Measurements from ENCODE around the gene ZSCAN5B.

ZSCAN5B gene

GRCh38 chr19:56174550-56174949 lies 23.0 kb downstream of the ZSCAN5B start:
- H3K4me3 ChIP-seq (replicated peaks; ENCODE audit: low read depth, low read length): no peak overlapping the region
- TF ChIP-seq, protein P1, sequence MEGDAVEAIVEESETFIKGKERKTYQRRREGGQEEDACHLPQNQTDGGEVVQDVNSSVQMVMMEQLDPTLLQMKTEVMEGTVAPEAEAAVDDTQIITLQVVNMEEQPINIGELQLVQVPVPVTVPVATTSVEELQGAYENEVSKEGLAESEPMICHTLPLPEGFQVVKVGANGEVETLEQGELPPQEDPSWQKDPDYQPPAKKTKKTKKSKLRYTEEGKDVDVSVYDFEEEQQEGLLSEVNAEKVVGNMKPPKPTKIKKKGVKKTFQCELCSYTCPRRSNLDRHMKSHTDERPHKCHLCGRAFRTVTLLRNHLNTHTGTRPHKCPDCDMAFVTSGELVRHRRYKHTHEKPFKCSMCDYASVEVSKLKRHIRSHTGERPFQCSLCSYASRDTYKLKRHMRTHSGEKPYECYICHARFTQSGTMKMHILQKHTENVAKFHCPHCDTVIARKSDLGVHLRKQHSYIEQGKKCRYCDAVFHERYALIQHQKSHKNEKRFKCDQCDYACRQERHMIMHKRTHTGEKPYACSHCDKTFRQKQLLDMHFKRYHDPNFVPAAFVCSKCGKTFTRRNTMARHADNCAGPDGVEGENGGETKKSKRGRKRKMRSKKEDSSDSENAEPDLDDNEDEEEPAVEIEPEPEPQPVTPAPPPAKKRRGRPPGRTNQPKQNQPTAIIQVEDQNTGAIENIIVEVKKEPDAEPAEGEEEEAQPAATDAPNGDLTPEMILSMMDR (IDR thresholded peaks at IDR 0.05; ENCODE audit: low read length, missing control alignments): no peak
- no peak for DNase-seq (ENCODE audit: low read depth)

DNA sequence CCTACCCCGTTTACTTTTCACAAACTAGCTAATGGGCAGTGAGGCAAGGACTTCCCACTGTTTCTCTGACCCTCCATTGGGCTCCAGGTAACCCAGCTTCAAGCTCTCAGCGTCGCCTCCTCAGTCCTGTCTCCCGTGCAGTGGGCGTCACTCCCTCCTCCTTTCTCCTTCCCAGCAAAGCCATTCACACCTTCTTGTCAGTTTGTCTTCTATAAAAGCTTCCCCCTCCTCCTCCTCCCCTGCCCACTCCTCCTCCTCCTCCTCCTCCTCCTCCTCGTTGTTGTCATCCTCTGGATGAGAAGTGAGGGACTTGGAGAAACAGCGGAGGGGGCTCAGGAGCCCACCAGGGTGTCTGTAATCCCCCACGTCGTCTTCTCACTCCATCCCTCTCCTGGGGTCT lies 23.5 kb downstream of the ZSCAN5B start:
- DNase-seq (ENCODE audit: low read depth): no peak
- no peak overlapping the region for H3K4me3 ChIP-seq (replicated peaks; ENCODE audit: low read depth, low read length)
- TF ChIP-seq, protein P1 (IDR thresholded peaks at IDR 0.05; ENCODE audit: low read length, missing control alignments): no peak

GRCh38 chr19:56170261-56170660 lies 27.3 kb downstream of the ZSCAN5B start:
- no peak overlapping the region for H3K4me3 ChIP-seq (replicated peaks; ENCODE audit: low read depth, low read length)
- DNase-seq (ENCODE audit: low read depth): peak; percentile 22
- TF ChIP-seq, protein P1 (IDR thresholded peaks at IDR 0.05; ENCODE audit: low read length, missing control alignments): no peak

- H3K4me3 ChIP-seq (replicated peaks; ENCODE audit: low read depth, low read length): no peak overlapping the region
- TF ChIP-seq, protein P1 (IDR thresholded peaks at IDR 0.05; ENCODE audit: low read length, missing control alignments): no peak
- peak; percentile 34 for DNase-seq (ENCODE audit: low read depth)
Measured at GRCh38 chr19:56167064-56167578, 30.5 kb downstream of the ZSCAN5B start.

GRCh38 chr19:56163097-56163496 lies 34.5 kb downstream of the ZSCAN5B start:
- H3K4me3 ChIP-seq (replicated peaks; ENCODE audit: low read depth, low read length): no peak overlapping the region
- no peak for DNase-seq (ENCODE audit: low read depth)
- TF ChIP-seq, protein P1 (IDR thresholded peaks at IDR 0.05; ENCODE audit: low read length, missing control alignments): no peak

GRCh38 chr19:56162258-56162657 lies 35.3 kb downstream of the ZSCAN5B start:
- H3K4me3 ChIP-seq (replicated peaks; ENCODE audit: low read depth, low read length): no peak overlapping the region
- DNase-seq (ENCODE audit: low read depth): peak; percentile 52
- TF ChIP-seq, protein P1 (IDR thresholded peaks at IDR 0.05; ENCODE audit: low read length, missing control alignments): no peak

DNA sequence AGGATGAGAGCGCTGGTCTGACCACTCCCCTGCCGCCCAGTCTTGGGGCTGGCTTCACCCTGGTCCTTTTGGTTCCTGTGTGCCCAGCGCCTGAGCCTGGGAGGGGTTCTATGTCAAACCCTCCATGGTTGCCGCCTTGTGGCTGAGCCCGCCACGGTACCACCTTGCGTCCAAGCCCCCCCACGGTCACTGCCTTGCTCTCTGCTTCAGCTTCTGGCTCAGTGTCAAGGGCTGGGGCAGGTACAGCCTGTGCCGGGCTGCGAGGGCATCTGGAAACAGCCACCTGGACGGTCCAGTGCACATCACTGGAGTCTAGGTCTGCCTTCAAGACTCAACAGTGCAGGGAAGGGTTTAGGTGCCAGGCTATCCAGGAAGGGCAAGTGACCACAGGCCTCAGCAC lies 36.0 kb downstream of the ZSCAN5B start:
- no peak overlapping the region for H3K4me3 ChIP-seq (replicated peaks; ENCODE audit: low read depth, low read length)
- TF ChIP-seq, protein P1 (IDR thresholded peaks at IDR 0.05; ENCODE audit: low read length, missing control alignments): no peak
- no peak for DNase-seq (ENCODE audit: low read depth)

All from fibroblast of pulmonary artery (primary cell).